Fibroblast of skin of right quadriceps (primary cell): ENCODE measurements around the gene ZNF850.
A peak's percentile ranks its signal among the peaks of the same experiment; 100 is the strongest.
"Not testable (repeated sequence)": the region's sequence is repeated elsewhere in the genome, so short reads cannot be mapped to it uniquely, and the experiment has no call there.

Experiments
- DNase-seq: peaks from one replicate; pipeline ENCODE4 v3.0.0-alpha.2; 2013

The ZNF850 gene

DNA sequence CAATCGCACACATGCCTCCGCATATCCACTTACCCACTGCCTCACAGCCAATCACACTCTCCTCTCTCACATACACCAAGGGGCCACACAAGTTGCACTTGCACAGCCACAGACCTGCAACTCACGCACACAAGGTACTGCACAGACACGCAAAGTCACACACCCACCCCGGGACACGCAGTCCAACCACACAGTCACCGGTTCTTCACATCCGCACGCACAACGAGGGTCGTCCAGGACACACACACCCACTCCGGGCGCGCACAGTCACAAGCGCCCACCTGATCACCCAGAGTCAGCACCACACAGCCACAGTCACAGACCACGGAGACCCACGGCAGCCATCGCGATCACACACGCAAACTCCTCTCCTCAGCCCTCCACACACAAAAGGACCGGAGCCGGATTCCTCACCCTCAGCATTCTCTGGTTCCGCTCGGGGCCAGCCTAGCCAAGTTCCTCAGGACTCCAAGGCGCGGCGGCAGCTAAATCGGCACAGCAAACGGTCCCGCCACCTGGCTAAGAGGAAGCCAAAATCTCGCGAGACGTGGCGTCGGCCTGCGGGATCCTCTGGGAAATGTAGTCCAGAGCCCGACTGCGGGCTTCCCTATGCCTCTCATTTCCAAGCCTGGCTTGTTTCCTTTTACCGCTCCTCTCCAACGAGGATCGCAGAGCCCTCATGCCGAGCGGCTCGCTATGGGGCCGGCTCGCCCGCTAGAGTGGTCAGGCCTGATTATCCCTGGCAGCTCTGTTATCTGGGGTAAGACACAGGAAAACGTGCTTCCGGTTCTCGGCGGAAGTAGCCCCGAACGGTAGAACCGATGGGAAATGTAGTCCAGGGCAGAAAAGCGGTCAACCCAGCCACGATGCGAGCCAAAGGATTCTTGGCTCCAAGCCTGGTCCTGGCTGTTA is at the start of gene ZNF850:
ZNF850 (minus strand) TSS at position 497 of the 912 bp plus-strand sequence. CDS start 10,201 bp downstream, outside the sequence.
- peak; percentile 94 for DNase-seq

DNA sequence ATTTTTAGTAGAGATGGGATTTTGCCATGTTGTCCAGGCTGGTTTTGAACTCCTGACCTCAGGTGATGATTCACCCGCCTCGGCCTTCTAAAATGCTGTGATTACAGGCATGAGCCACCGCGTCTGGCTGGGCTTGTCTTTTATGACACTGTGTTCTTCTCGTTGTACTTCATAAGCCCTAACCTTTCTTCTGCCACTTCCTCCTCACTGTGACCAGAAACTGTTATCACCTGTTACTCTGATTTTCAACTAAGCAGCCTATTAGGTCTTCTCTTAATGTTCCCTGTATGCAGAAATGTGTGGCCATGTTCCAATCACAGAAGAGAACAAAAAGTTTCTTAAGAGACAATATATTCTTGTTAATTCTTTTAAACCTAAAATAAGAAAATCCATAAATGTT is 49.2 kb upstream of the ZNF850 start:
- no peak for DNase-seq

DNA sequence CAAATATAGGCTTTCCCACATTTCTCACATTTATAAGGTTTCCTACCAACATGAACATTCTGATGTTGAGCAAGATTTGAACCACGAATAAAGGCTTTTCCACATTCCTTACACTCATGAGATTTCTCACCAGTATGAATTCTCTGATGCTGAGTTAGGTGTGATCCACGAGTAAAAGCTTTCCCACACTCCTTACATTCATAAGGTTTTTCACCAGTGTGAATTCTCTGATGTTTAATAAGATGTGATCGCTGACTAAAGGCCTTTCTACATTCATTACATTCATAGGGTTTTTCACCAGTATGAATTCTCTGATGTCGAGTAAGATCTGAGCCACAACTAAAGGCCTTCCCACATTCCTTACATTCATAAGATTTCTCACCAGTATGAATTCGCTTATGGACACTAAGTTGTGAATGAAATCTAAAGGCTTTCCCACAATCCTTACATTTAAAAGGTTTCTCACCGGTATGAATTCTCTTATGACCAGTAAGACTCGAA is 46.6 kb upstream of the ZNF850 start:
- no peak for DNase-seq

DNA sequence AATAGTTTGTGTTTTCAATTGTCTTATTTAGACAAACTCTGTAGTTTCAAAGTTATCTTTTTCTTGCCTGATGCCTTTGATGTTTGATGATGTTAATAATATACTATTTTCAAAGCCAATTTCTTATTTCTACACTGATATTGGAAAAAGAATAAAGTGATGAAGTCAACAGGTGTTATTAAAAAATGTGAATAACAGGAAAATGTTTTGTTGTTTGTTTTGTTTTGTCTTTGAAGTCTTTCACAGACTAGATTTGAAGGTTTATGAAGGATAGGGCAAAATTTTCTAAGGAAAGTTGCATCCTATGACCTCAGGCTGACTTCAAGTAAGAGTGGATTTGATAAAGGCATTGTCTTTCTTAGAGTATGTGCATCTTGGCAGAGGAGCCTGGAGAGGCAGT is 34.4 kb upstream of the ZNF850 start:
- DNase-seq, result no peak

DNA sequence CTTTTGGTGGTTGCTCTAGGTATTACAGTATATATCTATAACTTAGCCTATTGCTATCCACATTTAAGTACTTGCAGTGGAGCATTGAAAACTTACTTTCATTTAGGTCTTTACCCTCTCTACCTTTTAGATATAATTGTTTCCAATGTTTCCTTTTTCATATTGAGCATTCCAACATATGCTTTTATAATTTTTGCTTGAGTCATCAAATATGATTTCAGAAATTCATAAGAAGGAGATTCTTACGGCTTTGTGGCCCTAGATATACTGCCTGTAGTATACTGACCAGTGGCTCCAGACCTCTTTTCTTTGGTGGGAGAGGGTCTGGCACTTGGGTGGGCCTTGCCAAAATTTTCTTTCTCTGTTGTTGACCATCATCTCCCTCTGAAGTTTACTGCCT is 32.8 kb upstream of the ZNF850 start:
- no peak for DNase-seq

DNA sequence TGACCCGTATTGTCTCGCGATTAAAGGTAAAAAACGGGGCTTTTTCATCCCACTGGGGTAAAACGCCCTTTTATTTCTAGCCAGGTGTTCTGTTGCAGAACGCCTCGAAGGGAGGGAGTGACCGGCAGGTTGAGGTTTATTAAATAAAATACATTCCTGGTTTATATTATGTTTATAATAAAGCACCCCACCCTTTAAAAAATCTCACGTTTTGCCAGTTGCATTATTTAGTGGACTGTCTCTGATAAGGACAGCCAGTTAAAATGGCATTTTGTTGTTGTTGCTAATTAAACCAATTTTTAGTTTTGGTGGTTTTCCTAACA is 25.1 kb upstream of the ZNF850 start:
- no peak for DNase-seq

DNA sequence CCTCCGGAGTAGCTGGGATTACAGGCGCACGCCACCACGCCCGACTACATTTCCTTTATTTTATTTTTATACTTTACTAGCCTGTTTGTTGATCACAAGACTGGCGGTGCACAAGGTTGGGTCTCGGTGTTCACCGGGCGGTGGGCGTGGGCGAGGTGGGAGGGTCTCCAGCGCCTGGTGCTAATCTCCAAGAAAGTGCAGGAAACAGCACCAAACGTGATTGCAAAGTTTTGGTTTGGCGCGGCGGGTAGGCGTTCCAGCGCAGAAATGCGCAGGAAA is 24.0 kb upstream of the ZNF850 start:
- no peak for DNase-seq

DNA sequence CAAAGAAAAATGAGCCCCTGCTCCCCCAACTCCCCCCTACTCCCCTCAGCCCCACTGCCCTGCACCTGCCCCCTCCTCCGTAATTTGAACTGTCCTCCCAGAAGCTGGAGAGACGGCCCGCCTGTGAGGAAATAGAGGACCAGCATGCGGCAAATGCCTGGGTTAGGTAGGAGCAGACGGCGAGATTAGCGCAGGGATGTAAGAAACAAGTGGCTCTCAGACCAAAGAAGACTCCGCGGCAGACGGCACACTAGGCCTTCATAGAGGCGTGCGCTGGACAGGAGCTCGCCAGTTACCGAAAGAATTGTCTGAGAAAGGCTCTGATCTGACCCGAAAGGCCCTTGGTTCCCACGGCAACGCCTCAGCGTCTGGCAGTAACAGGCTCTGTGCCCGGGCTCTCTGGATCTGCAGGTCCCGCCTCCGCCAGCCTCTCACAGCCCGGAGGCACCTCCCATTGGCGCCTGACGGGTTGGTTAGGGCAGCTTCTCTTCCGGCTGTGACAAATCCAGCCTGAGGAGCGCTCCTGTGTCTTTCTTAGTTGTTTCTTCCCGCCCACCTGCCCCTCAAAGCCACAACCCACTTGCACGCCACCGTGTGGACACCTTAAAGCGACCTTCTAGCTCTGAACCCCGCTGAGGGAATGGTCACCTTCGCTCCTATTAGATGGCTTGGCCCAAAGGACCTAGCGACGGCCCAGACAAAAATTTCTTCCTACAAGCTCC is 19.0 kb upstream of the ZNF850 start:
- not testable (repeated sequence) for DNase-seq

DNA sequence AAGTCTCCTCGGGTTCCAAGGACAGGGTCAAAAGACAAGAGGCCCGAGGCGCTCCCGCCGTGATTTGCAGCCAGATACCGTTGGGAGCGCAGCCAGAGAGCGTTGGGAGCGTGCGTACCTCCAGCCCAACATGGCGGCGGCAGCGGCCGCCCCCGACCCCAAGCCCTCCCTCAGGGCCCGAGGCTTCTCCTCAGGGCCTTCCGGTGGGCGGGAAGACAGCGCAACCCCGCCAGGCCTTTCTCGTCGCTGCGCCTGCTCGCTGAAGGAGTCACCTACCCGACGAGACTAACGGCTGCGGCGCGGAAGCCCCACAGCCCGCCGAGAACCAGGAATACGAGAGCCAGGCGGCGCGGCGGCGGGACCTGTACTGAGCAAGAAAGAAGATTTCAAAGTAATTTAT is 3.2 kb upstream of the ZNF850 start:
- DNase-seq, result no peak

DNA sequence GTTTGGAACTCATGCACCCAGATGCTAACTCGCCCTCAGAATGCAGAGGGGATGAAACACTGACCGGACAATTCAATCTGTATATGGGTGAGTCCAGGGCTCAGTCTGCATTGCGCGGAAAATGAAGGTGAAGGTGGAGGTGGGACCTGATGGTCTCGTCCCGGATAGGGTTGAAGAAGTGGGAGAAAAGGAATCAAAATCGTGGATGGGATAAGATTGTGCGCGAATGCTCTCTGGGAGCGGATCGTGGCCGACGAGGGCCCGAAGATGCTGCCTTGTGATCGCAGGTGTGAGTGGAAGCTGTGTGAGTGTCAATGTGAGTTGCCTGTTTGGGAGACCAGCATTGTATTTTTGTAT is 594 bp upstream of the ZNF850 start:
- no peak for DNase-seq

DNA sequence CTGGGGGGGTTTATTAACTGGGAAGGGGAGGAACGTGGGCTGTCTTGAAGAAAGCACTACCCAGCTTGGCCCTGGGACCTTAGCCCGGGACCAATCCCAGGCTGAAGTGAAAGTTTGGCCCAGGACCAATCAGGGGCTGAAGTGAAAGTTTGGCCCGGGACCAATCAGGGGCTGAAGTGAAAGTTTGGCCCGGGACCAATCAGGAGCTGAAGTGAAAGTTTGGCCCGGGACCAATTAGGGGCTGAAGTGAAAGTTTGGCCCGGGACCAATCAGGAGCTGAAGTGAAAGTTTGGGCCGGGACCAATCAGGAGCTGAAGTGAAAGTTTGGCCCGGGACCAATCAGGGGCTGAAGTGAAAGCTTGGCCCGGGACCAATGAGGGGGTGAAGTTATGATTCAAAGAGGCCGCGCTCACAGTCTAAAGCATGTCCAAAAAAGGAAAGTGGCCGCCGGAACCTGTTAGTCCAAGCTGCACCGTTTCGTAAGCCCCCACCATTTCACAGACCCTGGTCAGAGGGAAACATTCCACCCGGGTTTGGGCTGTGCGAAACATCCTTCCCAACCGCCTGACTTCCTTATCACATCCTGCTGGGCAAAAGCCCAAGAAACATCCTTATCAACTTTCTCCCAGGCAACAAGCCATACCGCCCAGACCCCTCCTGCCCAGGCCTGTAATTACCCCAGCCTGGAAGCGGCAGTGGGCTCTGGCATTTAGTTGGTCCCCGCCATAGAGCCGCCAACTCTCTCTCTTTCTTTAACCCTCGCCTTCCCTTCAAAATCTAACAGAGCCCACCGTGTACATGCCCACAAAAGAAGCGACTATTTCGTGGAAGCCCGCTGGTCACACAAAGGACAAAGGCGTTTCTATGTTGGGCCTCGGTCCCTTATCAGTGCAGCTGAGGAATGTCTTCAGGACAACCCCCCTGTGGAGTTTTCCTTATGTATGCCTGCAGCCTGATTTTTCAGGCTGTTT is 1.1 kb downstream of the ZNF850 start:
- DNase-seq, result peak; percentile 80

DNA sequence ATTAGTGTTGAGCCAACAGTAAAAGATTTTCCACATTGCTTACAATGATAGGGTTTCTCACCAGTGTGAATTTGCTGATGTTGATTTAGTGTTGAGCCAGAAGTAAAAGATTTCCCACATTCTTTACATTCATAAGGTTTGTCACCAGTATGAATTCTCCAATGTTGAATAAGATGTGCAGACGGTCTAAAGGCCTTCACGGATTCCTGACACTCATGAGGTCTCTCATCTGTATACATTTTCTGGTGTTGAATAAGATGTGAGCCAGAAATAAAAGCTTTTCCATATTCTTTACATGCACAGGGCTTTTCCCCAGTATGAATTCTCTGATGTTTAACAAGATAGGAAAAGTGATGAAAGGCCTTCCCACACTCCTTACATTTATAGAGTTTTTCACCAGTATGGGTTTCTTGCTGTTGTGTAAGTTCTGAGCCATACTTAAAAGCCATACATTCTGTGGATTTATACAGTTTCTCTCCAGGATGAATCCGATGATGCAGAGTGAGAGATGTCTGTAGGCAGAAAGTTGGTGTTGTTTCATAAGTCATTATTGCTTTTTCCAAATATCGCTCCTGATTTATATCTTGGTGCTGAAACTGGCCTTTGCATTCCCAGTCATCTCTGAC is 22.4 kb downstream of the ZNF850 start:
- DNase-seq, result no peak

DNA sequence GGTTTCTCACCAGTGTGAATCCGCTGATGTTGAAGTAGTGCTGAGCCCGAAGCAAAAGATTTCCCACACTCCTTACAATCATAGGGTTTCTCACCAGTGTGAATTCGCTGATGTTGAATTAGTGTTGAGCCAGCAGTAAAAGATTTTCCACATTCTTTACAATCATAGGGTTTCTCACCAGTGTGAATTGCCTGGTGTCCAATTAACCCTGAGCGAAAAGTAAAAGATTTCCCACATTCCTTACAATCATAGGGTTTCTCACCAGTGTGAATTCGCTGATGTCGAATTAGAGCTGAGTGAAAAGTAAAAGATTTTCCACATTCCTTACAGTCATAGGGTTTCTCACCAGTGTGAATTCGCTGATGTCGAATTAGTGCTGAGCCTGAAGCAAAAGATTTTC is 23.0 kb downstream of the ZNF850 start:
- not testable (repeated sequence) for DNase-seq

DNA sequence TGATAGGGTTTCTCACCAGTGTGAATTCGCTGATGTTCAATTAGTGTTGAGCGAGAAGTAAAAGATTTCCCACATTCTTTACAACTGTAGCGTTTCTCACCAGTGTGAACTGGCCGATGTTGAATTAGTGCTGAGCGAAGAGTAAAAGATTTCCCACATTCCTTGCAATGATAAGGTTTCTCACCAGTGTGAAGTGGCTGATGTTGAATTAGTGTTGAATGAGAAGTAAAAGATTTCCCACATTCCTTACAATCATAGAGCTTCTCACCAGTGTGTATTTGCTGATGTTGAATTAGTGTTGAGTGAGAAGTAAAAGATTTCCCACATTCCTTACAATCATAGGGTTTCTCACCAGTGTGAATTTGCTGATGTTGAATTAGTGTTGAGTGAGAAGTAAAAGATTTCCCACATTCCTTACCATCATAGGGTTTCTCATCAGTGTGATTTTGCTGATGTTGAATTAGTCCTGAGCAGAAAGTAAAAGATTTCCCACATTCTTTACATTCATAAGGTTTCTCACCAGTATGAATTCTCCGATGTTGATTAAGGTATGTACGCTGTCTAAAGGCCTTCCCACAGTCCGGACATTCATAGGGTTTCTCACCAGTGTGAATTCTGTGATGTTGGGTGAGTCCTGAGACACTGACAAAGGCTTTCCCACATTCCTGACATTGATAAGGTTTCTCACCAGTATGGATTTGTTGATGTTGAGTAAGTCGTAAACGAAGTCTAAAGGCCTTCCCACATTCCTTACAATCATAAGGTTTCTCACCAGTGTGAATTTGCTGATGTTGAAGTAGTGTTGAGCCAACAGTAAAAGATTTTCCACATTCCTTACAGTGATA is 24.0 kb downstream of the ZNF850 start:
- no peak for DNase-seq

DNA sequence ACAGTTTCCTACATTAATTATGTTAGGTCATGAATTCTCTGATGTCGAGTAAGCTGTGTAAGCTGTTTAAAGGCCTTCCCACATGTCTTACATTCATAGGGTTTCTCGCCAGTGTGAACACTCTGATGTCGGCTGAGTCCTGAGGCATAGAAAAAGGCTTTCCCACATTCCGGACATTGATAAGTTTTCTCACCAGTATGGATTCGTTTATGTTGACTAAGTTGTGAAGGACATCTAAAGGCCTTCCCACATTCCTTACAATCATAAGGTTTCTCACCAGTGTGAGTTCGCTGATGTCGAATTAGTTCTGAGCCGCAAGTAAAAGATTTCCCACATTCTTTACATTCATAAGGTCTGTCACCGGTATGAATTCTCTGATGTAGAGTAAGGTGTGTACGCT is 24.9 kb downstream of the ZNF850 start:
- no peak for DNase-seq

DNA sequence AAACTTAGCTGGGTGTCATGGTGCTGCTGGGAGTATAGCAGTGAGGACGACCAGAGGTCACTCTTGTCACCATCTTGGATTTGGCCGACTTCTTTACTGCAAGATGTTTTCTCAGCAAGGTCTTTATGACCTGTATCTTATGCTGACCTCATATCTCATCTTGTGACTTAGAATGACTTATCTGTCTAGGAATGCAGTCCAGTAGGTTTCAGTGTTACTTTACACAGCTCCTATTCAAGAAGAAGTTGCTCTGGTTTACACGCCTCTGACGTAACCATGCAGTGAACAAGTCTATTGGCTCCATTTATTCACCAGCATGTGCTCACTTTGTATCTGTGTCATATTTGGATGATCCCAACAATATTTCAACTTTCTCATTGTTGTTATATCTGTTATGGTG is 26.7 kb downstream of the ZNF850 start:
- DNase-seq, result no peak

DNA sequence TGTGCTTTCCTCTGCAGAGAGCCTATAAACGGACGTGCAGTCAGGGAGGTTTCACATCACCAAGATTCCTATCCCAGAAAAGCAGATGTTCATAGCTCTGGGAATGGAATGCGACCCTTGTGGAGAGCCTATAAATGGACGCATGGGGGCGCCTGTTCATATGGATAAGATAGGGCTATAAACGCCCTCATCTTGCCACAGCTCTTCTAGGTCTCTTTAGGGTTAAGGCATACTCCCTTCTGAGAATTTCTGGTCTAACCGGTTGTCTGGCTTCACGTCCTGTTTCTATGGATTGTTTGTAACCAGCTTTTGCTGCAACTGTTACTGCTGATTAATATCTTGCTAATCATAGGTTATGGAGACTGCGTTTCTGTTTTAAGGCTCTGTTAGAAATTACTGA is 36.4 kb downstream of the ZNF850 start:
- not testable (repeated sequence) for DNase-seq

DNA sequence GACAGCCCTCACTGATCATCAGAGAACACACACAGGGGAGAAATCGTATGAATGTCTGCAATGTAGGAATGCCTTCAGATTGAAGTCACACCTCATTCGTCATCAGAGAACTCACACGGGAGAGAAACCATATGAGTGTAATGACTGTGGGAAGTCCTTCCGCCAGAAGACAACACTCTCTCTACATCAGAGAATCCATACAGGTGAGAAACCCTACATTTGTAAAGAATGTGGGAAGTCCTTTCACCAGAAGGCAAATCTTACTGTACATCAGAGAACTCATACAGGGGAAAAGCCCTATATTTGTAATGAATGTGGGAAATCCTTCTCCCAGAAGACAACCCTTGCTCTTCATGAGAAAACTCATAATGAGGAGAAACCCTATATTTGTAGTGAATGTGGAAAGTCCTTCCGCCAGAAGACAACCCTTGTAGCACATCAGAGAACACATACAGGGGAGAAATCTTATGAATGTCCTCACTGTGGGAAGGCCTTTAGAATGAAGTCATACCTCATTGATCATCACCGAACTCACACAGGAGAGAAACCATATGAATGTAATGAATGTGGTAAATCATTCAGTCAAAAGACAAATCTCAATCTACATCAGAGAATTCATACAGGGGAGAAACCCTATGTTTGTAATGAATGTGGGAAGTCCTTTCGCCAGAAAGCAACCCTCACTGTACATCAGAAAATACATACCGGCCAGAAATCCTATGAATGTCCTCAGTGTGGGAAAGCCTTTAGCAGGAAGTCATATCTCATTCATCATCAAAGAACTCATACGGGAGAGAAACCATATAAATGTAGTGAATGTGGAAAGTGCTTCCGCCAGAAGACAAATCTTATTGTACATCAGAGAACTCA is 52.7 kb downstream of the ZNF850 start:
- DNase-seq, result peak; percentile 3

DNA sequence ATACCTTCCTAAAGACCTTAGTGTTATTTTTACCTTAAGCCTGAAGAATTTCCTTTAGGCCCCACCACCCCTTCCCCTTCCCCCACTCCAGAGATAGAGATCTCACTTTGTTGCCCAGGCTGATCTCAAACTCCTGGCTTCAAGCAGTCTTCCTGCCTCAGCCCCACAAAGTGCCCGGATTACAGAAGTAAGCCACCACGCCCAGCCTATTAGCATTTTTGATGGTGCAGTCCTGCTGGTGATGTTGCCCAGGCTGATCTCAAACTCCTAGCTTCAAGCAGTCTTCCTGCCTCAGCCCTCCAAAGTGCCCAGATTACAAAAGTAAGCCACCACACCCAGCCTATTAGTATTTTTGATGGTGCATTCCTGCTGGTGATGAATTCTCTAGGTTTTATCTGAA is 63.2 kb downstream of the ZNF850 start:
- DNase-seq, result no peak

DNA sequence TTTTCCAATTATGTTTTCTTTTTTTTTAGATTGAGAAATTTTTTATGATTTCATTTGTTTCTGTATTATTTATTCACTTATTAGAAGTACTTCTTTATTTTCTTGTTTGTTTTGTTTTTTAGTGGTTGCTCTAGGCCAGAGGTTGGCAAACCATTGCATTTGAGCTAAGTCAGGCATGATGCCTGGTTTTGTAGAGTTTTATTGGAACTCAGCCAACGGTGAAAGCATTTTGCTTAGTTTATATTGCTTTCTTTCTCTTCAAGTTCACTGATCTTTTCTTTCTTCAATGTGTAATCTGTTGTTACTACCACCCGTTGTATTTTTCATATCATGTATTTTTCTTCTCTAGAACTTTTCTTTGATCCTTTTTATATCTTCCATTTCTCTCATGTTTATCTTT is 65.5 kb downstream of the ZNF850 start:
- DNase-seq, result no peak

DNA sequence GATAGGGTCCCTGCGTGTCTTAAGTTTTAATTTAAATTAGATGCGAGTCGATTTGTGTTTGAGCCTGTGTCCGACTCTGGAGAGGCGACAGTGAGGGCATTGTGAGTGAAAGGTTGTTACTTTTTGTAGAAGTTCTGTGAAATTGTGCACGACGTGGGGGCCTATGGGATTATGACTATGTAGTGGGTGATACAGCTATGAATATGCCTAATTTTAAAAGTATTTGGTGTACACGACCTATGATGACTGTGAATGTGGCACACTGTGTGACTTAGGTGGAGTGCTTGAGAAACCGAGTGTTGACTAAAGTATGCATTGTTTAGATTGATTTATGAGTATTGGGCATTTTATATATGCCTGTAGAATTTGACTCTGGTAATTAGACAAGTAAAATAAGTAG is 84.5 kb downstream of the ZNF850 start:
- DNase-seq, result no peak
